ENCODE measurements around the gene ITPRIP.

DNA sequence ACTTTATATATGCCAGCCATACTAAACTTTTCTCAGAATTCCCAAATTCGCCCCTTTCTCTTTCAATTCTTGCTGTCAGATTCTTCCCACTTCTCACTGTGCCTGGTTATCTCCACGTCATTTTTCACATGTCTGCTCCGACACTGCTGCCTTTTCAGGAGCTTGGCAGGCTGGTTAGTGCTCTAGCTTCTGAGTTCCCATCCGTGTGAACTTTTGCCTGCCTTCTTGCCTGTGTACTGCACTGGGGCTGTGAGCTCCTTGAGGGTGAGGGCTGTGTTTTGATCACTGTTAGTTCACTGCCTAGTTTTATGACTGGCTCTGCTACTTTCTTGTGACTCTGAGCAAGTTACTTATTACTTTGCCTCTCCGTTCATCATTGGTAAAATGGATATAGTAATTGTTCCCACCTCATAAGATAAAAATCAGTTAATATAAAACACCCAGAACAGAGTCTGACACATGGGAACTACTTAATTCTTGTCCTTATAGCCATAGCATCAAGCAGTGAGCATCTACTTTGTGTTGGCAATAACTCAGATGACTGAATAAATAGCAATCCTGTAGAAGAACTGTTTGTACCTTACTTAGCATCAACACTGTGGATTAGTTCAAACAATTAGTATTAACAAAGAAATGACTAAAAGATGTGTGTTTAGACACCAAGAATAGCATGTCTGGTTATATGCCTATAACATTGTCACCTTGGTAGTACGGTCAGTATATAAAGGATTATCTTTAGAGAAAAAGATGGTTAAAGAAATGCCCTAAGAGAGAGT, 78.1 kb downstream of the ITPRIP start:
- TF ChIP-seq, protein P1, sequence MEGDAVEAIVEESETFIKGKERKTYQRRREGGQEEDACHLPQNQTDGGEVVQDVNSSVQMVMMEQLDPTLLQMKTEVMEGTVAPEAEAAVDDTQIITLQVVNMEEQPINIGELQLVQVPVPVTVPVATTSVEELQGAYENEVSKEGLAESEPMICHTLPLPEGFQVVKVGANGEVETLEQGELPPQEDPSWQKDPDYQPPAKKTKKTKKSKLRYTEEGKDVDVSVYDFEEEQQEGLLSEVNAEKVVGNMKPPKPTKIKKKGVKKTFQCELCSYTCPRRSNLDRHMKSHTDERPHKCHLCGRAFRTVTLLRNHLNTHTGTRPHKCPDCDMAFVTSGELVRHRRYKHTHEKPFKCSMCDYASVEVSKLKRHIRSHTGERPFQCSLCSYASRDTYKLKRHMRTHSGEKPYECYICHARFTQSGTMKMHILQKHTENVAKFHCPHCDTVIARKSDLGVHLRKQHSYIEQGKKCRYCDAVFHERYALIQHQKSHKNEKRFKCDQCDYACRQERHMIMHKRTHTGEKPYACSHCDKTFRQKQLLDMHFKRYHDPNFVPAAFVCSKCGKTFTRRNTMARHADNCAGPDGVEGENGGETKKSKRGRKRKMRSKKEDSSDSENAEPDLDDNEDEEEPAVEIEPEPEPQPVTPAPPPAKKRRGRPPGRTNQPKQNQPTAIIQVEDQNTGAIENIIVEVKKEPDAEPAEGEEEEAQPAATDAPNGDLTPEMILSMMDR (IDR thresholded peaks at IDR 0.05): no peak
- no peak for TF ChIP-seq POLR2A (IDR thresholded peaks at IDR 0.05)
